ENCODE measurements around the gene BCLAF1. TPM values are rescaled to one million over a fixed set of nuclear protein-coding genes. Genes with fewer than 3 reads are reported as not detected.

Gene BCLAF1
- total and polyA plus RNA-seq, 2 donors (not counting 3 experiments of a cell fraction or from before 2014, with no cell fraction given), result 23.4 to 151 TPM

DNA sequence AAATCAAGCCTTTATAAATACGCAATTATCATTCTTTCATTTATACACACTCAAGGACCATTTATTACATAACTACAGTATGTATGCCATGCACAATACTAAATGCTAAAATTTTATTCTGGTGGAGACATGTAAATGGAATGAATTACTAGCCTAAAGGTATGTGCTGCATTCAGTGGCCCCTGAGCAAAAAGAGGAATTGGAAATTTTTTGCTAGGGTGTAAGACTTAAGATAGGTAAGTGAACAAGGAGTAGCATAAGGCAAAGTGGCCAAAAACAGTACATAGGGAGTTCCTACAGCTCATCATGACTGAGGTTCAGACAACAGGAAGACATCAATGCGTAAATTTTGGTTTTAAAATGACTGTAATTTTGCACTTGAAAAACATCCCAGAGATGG is 37.2 kb downstream of the BCLAF1 start:
- CTCF ChIA-PET, result interaction anchor here (1.0 to 4.1 kb wide), 2 partner anchors 36 to 64 kb away, joined by 4 to 20 read pairs; no protein-coding TSS in a partner anchor
- peaks cover 10% of the 10 kb centered on the region for H3K79me2 ChIP-seq (ENCODE audit: control insufficient read depth, insufficient read depth, low read length)
- intact Hi-C loops (cut with micrococcal nuclease), result no loop called here
- no peak overlapping the region for H3K4me2 ChIP-seq (ENCODE audit: insufficient read depth, low read length)
- no TSS peak for BruUV-seq (replicated peaks)
- H3K36me3 ChIP-seq (ENCODE audit: control insufficient read depth in 2 of 2, extremely low read depth in 1 of 2, insufficient read depth in 2 of 2, low read length in 2 of 2), result peaks cover 0 to 4% of the 10 kb centered on the region in 2 experiments
- FAIRE-seq, result no peak
- dilution Hi-C loops (cut with MboI; ENCODE audit: extremely low pct_ligation_motif_present, low sequenced_read_pairs), result no loop called here
- no peak overlapping the region for H3K9ac ChIP-seq (replicated peaks; ENCODE audit: extremely low read depth, insufficient read depth, low read length)
- peaks cover 12% of the 10 kb centered on the region for H3K4me1 ChIP-seq (ENCODE audit: control insufficient read depth, extremely low read depth, insufficient read depth, low read length)
- H3K4me3 ChIP-seq (replicated peaks in 1 of 3; ENCODE audit: insufficient read depth in 1 of 3, low read depth in 1 of 3, low read length in 3 of 3), result no peak overlapping the region
- no peaks in the 10 kb centered on the region for H3K9me3 ChIP-seq (replicated peaks; ENCODE audit: control insufficient read depth, insufficient read depth, low read length)
- TF ChIP-seq EZH2 (IDR thresholded peaks at IDR 0.05; ENCODE audit: borderline replicate concordance, low read depth, low read length, severe bottlenecking) (no peak), JUN (IDR thresholded peaks at IDR 0.05; ENCODE audit: borderline replicate concordance, insufficient read depth, insufficient read length, low read depth) (no peak), GATA2 (IDR thresholded peaks at IDR 0.05; ENCODE audit: insufficient read depth, insufficient read length, low read depth, low read length) (no peak), FOS (IDR thresholded peaks at IDR 0.05; ENCODE audit: borderline replicate concordance, insufficient read depth, low read length) (no peak), POLR2AphosphoS5 (IDR thresholded peaks at IDR 0.05; ENCODE audit: insufficient read depth, low read depth, low read length) (no peak), MYC (IDR thresholded peaks at IDR 0.05; ENCODE audit: low read depth, low read length) (no peak), POLR2A (IDR thresholded peaks at IDR 0.05; ENCODE audit: low read depth, low read length) (no peak)
- TF ChIP-seq, protein P1, sequence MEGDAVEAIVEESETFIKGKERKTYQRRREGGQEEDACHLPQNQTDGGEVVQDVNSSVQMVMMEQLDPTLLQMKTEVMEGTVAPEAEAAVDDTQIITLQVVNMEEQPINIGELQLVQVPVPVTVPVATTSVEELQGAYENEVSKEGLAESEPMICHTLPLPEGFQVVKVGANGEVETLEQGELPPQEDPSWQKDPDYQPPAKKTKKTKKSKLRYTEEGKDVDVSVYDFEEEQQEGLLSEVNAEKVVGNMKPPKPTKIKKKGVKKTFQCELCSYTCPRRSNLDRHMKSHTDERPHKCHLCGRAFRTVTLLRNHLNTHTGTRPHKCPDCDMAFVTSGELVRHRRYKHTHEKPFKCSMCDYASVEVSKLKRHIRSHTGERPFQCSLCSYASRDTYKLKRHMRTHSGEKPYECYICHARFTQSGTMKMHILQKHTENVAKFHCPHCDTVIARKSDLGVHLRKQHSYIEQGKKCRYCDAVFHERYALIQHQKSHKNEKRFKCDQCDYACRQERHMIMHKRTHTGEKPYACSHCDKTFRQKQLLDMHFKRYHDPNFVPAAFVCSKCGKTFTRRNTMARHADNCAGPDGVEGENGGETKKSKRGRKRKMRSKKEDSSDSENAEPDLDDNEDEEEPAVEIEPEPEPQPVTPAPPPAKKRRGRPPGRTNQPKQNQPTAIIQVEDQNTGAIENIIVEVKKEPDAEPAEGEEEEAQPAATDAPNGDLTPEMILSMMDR (IDR thresholded peaks at IDR 0.05; ENCODE audit: extremely low read depth in 1 of 2, insufficient read depth in 1 of 2, low read depth in 1 of 2, low read length in 2 of 2), result no peak
- TF ChIP-seq, protein P2, sequence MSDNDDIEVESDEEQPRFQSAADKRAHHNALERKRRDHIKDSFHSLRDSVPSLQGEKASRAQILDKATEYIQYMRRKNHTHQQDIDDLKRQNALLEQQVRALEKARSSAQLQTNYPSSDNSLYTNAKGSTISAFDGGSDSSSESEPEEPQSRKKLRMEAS (IDR thresholded peaks at IDR 0.05; ENCODE audit: insufficient read depth, insufficient read length), result no peak
- no peak for DNase-seq (ENCODE audit: low read depth, low spot score)
- no peaks in the 10 kb centered on the region for H3K9me1 ChIP-seq (replicated peaks; ENCODE audit: control insufficient read depth, extremely low read depth, insufficient read depth, low read length)
- POLR2A ChIA-PET, result interaction anchor here (2.4 kb wide), 1 partner anchor 37 kb away, joined by 6 read pairs; the partner anchor contains the start of gene BCLAF1
- no peaks in the 10 kb centered on the region for H3K27me3 ChIP-seq (ENCODE audit: control insufficient read depth in 2 of 2, insufficient read depth in 2 of 2, low read length in 2 of 2)
- no peaks in the 10 kb centered on the region for H4K20me1 ChIP-seq (replicated peaks; ENCODE audit: control insufficient read depth, extremely low read depth, insufficient read depth, low read length)
- no peak overlapping the region for H3K27ac ChIP-seq (ENCODE audit: insufficient read depth, low read depth, low read length)
- H2AFZ ChIP-seq (ENCODE audit: low read depth, low read length), result no peak overlapping the region

Measured in endothelial cell of umbilical vein (primary cell).